Thoracic aorta (tissue), 2 donors: Measurements from ENCODE around the gene RASSF3. TPM values are rescaled to one million over a fixed set of nuclear protein-coding genes. Genes with fewer than 3 reads are reported as not detected.
"Not testable (repeated sequence)": the region's sequence is repeated elsewhere in the genome, so short reads cannot be mapped to it uniquely, and the experiment has no call there.

ENCODE experiments used
- ATAC-seq: fragments of 150-250 bp; one replicate; pipeline ENCODE4 v1.8.0; 2017; ENCODE audit warnings: low read depth; ENCODE audit not compliant: insufficient number of reproducible peaks, low FRiP score
- DNase-seq: peaks from one replicate; pipeline ENCODE4 v3.0.0-alpha.2; 2020; ENCODE audit warnings: low spot score
- H3K27ac ChIP-seq, 2 donors: fragments of 200-600 bp; sonication (generic); 1 replicate in 1 of 2; 2 replicates in 1 of 2; pipeline ENCODE4 v1.5.1; 2016; ENCODE audit warnings: mild to moderate bottlenecking in 2 of 2, moderate library complexity in 2 of 2
- H3K27me3 ChIP-seq: fragments of 200-600 bp; sonication (generic); replicated peaks from 2 replicates; pipeline ENCODE4 v1.6.0; 2016; ENCODE audit warnings: mild to moderate bottlenecking; ENCODE audit not compliant: insufficient read depth
- H3K36me3 ChIP-seq: fragments of 200-600 bp; sonication (generic); one replicate; pipeline ENCODE4 v1.5.1; 2016
- H3K4me1 ChIP-seq, 2 donors: fragments of 200-600 bp; sonication (generic); 1 replicate in 1 of 2; 2 replicates in 1 of 2; pipeline versions ENCODE4 v1.5.1 to v1.6.0; 2016; ENCODE audit warnings: low read depth in 2 of 2, mild to moderate bottlenecking in 1 of 2; ENCODE audit not compliant: control insufficient read depth in 1 of 2
- H3K4me3 ChIP-seq: fragments of 200-600 bp; sonication (generic); 2 replicates; pipeline ENCODE4 v1.5.1; 2016; ENCODE audit warnings: mild to moderate bottlenecking
- H3K9me3 ChIP-seq: fragments of 200-600 bp; sonication (generic); 2 replicates; pipeline ENCODE4 v1.5.1; 2016
- CTCF ChIP-seq: fragments of 200-600 bp; sonication (generic); IDR thresholded peaks from one replicate; pipeline ENCODE4 v1.5.1; 2019; ENCODE audit warnings: antibody characterized with exemption
- total RNA-seq, 2 donors: library from RNA; depleted of rRNA; stranded (reverse); fragments of >200 nt; gene quantifications; one replicate each; pipeline versions ENCODE4 v1.1.0 to v1.2.3, GENCODE V29; 2016

Gene RASSF3
- total RNA-seq, 2 donors from 2014 or later, result 126 to 149 TPM

DNA sequence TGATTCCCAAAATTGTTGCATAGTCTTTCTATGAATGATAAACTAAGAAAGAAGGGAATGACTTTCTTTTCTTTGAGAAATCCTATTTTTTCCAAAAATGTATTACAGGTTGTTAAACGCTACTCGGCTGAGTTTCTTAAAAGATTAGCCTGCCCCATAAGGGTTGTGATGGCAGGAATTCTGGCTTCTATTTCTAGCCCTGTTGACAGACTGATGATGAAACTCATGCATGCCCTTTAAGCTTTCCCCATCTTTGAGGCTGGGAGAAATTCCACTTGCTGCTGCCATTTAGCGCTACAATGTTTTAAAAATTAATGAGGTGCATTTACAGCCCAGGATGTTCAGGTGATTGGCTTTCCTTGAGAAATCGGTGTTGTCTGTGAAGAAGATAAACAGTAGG is 33.2 kb upstream of the RASSF3 start:
- Histone ChIP-seq H3K9me3 (peaks cover 8% of the 10 kb centered on the region), H3K4me1 (peaks cover 0 to 3% of the 10 kb centered on the region in 2 donors), H3K27me3 (no peaks in the 10 kb centered on the region), H3K36me3 (no peaks in the 10 kb centered on the region), H3K4me3 (no peak overlapping the region), H3K27ac (no peak overlapping the region)
- ATAC-seq (no peak), DNase-seq (no peak)
- TF ChIP-seq CTCF, result no peak

GRCh38 chr12:64578566-64578965 is 31.7 kb upstream of the RASSF3 start:
- ATAC-seq (no peak), DNase-seq (no peak)
- no peak for TF ChIP-seq CTCF
- Histone ChIP-seq H3K36me3 (no peaks in the 10 kb centered on the region), H3K4me3 (no peak overlapping the region), H3K27me3 (no peaks in the 10 kb centered on the region), H3K9me3 (peaks cover 8% of the 10 kb centered on the region), H3K4me1 (peaks cover 0 to 15% of the 10 kb centered on the region in 2 donors), H3K27ac (no peak overlapping the region)

GRCh38 chr12:64580681-64581080 is 29.6 kb upstream of the RASSF3 start:
- Histone ChIP-seq H3K27me3 (no peaks in the 10 kb centered on the region), H3K27ac (no peak overlapping the region), H3K4me3 (no peak overlapping the region), H3K4me1 (peaks cover 4 to 20% of the 10 kb centered on the region in 2 donors), H3K36me3 (no peaks in the 10 kb centered on the region), H3K9me3 (no peaks in the 10 kb centered on the region)
- no peak for DNase-seq
- ATAC-seq, result no peak
- no peak for TF ChIP-seq CTCF

GRCh38 chr12:64582114-64582513 is 28.2 kb upstream of the RASSF3 start:
- TF ChIP-seq CTCF, result no peak
- ATAC-seq (no peak), DNase-seq (no peak)

DNA sequence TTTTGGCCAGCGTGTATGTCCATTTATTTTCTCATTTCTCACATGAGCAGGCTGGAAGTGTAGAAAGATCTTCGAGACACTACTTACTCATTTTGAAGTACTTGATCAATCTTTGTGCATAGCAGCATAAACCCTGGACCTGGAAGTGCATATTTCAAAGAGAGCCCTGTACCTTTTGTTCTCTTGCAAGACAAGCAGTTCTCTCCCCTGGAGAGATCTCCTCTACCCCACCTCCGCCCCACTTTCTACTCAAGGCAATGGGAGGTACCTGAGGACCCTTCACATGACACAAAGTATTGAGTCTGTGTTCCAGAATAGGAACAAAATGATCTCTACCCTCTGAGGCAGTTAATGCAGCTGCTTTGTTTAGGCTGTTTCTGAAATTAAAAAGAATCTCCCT is 27.4 kb upstream of the RASSF3 start:
- no peak for ATAC-seq
- H3K9me3 ChIP-seq, result no peaks in the 10 kb centered on the region
- peak overlapping the region; percentile 17 for H3K4me3 ChIP-seq
- H3K4me1 ChIP-seq, result peaks cover 4 to 20% of the 10 kb centered on the region in 2 donors
- no peaks in the 10 kb centered on the region for H3K27me3 ChIP-seq
- no peaks in the 10 kb centered on the region for H3K36me3 ChIP-seq
- no peak for DNase-seq
- no peak overlapping the region for H3K27ac ChIP-seq
- TF ChIP-seq CTCF, result no peak

More at GRCh38 chr12:64582114-64582513, 28.2 kb upstream of the RASSF3 start:
- H3K36me3 ChIP-seq, result no peaks in the 10 kb centered on the region
- H3K27me3 ChIP-seq, result no peaks in the 10 kb centered on the region
- no peaks in the 10 kb centered on the region for H3K9me3 ChIP-seq
- peak overlapping the region; percentile 17 for H3K4me3 ChIP-seq
- H3K27ac ChIP-seq, result no peak overlapping the region
- H3K4me1 ChIP-seq, result peaks cover 4 to 20% of the 10 kb centered on the region in 2 donors

DNA sequence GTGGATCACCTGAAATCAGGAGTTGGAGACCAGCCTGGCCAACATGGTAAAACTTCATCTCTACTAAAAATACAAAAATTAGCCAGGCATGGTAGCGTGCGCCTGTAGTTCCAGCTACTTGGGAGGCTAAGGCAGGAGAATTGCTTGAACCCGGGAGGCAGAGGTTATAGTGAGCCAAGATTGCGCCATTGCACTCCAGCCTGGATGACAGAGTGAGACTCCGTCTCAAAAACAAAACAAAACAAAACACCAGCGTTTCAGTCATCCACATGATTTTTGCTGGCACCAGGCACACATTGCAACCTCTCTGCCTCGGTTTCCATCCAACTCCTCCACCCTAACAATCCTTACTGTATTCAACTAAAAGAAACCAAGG is 26.9 kb upstream of the RASSF3 start:
- H3K27ac ChIP-seq, DNase-seq, H3K9me3 ChIP-seq, H3K36me3 ChIP-seq, ATAC-seq, H3K27me3 ChIP-seq: not testable (repeated sequence)
- peaks cover 4 to 20% of the 10 kb centered on the region in 2 donors for H3K4me1 ChIP-seq
- H3K4me3 ChIP-seq, result peak overlapping the region; percentile 46
